ENCODE results near the gene PCDHA9.
"Not testable (repeated sequence)": the region's sequence is repeated elsewhere in the genome, so short reads cannot be mapped to it uniquely, and the experiment has no call there.

The PCDHA9 gene

DNA sequence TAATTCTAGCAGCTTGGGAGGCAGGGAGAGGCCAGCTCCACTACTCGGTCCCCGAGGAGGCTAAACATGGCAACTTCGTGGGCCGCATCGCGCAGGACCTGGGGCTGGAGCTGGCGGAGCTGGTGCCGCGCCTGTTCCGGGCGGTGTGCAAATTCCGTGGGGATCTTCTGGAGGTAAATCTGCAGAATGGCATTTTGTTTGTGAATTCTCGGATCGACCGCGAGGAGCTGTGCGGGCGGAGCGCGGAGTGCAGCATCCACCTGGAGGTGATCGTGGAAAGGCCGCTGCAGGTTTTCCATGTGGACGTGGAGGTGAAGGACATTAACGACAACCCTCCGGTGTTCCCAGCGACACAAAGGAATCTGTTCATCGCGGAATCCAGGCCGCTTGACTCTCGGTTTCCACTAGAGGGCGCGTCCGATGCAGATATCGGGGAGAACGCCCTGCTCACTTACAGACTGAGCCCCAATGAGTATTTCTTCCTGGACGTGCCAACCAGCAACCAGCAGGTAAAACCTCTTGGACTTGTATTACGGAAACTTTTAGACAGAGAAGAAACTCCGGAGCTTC is 13.7 kb upstream of the PCDHA9 start:
- DNase-seq (ENCODE audit: low read depth, low spot score) = not testable (repeated sequence)

DNA sequence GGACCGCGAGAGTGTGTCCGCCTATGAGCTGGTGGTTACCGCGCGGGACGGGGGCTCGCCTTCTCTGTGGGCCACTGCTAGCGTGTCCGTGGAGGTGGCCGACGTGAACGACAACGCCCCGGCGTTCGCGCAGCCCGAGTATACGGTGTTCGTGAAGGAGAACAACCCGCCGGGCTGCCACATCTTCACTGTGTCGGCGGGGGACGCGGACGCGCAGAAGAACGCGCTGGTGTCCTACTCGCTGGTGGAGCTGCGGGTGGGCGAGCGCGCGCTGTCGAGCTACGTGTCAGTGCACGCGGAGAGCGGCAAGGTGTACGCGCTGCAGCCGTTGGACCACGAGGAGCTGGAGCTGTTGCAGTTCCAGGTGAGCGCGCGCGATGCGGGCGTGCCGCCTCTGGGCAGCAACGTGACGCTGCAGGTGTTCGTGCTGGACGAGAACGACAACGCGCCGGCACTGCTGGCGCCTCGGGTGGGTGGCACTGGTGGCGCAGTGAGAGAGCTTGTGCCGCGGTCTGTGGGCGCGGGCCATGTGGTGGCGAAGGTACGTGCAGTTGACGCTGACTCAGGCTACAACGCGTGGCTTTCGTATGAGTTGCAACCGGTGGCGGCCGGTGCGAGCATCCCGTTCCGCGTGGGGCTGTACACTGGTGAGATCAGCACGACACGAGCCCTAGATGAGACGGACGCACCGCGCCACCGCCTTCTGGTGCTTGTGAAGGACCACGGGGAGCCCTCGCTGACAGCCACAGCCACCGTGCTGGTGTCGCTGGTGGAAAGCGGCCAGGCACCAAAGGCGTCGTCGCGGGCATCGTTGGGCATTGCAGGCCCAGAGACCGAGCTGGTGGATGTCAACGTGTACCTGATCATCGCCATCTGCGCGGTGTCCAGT is 12.3 kb upstream of the PCDHA9 start:
- no peak for DNase-seq (ENCODE audit: low read depth, low spot score)

DNA sequence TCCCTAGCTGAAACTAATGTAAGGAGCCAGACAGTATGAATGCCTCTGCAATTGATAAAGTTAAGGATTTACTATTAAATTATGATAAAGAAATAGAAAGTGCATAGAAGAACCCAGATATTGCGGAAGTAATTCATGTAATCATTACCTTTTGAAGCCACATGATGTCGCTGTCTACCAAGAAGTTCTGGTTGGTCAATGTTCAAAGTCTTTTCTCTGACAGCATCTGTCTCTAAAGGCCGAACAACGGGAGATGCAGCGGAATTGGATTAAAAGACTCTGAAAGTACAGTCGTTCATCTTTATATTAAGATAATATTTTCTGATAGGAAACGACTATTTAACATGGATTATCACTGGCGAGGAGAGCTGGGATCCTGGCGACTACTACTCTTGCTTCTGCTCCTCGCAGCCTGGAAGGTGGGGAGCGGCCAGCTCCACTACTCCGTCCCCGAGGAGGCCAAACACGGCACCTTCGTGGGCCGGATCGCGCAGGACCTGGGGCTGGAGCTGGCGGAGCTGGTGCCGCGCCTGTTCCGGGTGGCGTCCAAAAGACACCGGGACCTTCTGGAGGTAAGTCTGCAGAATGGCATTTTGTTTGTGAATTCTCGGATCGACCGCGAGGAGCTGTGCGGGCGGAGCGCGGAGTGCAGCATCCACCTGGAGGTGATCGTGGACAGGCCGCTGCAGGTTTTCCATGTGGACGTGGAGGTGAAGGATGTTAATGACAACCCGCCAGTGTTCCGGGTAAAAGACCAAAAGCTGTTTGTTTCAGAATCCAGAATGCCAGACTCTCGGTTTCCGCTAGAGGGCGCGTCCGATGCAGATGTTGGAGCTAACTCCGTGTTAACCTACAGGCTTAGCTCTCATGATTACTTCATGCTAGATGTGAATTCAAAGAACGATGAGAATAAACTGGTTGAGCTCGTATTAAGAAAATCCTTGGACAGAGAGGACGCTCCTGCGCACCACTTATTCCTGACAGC is 6.9 kb upstream of the PCDHA9 start, which contains the start of gene PCDHA8:
Gene PCDHA8, plus strand, starts transcription at position 210 of the 985 bp plus-strand sequence. Its CDS starts 135 bp downstream, at position 345.
- no peak for DNase-seq (ENCODE audit: low read depth, low spot score)

DNA sequence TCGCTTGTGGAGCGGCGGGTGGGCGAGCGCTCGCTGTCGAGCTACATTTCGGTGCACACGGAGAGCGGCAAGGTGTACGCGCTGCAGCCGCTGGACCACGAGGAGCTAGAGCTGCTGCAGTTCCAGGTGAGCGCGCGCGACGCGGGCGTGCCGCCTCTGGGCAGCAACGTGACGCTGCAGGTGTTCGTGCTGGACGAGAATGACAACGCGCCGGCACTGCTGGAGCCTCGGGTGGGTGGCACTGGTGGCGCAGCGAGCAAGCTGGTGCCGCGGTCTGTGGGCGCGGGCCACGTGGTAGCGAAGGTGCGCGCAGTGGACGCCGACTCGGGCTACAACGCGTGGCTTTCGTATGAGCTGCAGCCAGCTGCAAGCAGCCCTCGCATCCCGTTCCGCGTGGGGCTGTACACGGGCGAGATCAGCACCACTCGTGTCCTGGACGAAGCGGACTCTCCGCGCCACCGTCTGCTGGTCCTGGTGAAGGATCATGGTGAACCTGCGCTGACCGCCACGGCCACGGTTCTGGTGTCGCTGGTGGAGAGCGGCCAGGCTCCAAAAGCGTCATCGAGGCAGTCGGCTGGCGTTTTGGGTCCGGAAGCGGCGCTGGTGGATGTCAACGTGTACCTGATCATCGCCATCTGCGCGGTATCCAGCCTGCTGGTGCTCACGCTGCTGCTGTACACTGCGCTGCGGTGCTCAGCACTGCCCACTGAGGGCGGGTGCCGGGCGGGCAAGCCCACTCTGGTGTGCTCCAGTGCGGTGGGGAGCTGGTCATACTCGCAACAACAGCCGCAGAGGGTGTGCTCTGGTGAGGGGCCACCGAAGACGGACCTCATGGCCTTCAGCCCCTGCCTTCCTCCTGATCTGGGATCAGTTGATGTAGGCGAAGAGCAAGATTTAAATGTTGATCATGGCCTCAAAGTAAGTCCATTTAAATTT is 5.1 kb upstream of the PCDHA9 start:
- DNase-seq (ENCODE audit: low read depth, low spot score) = no peak

DNA sequence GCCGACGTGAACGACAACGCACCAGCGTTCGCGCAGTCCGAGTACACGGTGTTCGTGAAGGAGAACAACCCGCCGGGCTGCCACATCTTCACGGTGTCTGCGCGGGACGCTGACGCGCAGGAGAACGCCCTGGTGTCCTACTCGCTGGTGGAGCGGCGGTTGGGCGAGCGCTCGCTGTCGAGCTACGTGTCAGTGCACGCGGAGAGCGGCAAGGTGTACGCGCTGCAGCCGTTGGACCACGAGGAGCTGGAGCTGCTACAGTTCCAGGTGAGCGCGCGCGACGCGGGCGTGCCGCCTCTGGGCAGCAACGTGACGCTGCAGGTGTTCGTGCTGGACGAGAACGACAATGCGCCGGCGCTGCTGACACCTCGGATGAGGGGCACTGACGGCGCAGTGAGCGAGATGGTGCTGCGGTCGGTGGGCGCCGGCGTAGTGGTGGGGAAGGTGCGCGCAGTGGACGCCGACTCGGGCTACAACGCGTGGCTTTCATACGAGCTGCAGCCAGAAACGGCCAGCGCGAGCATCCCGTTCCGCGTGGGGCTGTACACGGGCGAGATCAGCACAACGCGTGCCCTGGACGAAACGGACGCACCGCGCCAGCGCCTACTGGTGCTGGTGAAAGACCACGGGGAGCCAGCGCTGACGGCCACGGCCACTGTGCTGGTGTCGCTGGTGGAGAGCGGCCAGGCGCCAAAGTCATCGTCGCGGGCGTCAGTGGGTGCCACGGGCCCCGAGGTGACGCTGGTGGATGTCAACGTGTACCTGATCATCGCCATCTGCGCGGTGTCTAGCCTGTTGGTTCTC is 1.9 kb downstream of the PCDHA9 start:
- not testable (repeated sequence) for DNase-seq (ENCODE audit: low read depth, low spot score)

DNA sequence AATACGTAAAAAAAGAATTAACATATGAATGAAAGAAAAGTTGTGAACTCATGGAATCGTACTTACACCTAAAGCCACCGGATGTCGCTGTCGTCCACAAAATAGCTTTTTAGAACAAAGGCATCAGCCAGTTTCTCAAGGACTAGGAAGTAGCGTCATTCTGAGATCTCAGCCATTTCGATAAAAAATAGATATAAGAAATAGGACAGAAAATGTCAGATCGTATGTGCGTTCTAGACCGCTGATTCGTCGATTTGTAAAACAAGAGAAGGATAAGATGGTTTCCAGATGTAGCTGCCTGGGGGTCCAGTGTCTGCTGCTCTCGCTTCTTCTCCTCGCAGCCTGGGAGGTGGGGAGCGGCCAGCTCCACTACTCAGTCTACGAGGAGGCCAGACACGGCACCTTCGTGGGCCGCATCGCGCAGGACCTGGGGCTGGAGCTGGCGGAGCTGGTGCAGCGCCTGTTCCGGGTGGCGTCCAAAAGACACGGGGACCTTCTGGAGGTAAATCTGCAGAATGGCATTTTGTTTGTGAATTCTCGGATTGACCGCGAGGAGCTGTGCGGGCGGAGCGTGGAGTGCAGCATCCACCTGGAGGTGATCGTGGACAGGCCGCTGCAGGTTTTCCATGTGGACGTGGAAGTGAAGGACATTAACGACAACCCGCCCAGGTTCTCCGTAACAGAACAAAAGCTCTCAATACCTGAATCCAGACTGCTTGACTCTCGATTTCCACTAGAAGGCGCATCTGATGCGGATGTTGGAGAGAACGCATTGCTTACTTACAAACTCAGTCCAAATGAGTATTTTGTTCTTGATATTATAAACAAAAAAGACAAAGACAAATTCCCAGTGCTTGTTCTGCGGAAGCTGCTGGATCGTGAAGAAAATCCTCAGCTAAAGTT is 7.8 kb downstream of the PCDHA9 start, which contains the start of gene PCDHA10:
Gene PCDHA10, plus strand, starts transcription at position 126 of the 903 bp plus-strand sequence. Its CDS starts 152 bp downstream, at position 278.
- DNase-seq (ENCODE audit: low read depth, low spot score) = peak; percentile 15

DNA sequence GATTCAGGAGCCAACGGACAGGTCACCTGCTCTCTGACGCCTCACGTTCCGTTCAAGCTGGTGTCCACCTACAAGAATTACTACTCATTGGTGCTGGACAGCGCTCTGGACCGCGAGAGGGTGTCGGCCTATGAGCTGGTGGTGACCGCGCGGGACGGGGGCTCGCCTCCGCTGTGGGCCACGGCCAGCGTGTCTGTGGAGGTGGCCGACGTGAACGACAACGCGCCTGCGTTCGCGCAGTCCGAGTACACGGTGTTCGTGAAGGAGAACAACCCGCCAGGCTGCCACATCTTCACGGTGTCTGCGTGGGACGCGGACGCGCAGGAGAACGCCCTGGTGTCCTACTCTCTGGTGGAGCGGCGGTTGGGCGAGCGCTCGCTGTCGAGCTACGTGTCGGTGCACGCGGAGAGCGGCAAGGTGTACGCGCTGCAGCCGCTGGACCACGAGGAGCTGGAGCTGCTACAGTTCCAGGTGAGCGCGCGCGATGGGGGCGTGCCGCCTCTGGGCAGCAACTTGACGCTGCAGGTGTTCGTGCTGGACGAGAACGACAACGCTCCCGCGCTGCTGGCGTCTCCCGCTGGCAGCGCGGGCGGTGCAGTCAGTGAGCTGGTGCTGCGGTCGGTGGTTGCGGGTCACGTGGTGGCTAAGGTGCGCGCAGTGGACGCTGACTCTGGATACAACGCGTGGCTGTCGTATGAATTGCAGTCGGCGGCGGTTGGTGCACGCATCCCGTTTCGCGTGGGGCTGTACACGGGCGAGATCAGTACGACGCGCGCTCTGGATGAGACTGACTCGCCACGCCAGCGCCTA is 9.2 kb downstream of the PCDHA9 start:
- DNase-seq (ENCODE audit: low read depth, low spot score) = no peak

DNA sequence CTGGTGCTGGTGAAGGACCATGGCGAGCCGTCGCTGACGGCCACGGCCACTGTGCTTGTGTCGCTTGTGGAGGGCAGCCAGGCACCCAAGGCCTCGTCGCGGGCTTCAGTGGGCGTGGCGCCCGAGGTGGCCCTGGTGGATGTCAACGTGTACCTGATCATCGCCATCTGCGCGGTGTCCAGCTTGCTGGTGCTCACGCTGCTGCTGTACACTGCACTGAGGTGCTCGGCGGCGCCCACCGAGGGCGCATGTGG is 9.7 kb downstream of the PCDHA9 start:
- no peak for DNase-seq (ENCODE audit: low read depth, low spot score)

DNA sequence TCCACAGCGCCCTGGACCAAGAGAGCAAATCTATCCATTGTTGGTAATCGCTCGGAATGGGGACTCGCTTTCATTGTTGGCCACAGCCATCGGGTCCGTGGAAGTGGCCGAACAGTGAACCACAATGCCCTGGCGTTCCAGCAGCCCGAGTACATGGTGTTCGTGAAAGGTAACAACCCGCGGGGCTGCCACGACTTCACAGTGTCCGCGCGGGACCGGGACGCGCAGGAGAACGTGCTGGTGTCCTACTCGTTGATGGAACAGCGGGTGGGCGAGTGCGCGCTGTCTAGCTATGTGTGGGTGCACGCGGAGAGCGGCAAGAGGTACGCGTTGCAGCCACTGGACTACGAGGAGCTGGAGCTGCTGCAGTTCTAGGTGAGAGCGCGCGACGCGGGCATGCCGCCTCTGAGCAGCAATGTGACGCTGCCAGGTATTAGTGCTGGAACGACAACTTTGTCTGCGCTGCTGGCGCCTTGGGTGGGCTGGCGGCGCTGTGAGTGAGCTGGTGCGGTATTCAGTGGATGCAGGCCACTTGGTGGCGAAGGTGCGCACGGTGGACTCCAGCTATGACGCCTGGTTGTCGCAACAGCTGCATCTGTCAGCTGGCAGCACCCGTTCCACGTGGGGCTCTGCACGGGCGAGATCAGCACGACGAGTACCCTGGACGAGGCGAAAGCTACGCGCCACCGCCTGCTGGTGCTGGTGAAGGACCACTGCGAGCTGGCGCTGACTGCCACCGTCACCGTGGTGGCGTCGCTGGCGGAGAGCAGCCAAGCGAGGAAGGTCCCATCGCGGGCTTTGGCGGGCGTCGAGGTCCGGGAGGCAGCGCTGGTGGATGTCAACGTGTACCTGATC is 14.5 kb downstream of the PCDHA9 start:
- no peak for DNase-seq (ENCODE audit: low read depth, low spot score)

DNA sequence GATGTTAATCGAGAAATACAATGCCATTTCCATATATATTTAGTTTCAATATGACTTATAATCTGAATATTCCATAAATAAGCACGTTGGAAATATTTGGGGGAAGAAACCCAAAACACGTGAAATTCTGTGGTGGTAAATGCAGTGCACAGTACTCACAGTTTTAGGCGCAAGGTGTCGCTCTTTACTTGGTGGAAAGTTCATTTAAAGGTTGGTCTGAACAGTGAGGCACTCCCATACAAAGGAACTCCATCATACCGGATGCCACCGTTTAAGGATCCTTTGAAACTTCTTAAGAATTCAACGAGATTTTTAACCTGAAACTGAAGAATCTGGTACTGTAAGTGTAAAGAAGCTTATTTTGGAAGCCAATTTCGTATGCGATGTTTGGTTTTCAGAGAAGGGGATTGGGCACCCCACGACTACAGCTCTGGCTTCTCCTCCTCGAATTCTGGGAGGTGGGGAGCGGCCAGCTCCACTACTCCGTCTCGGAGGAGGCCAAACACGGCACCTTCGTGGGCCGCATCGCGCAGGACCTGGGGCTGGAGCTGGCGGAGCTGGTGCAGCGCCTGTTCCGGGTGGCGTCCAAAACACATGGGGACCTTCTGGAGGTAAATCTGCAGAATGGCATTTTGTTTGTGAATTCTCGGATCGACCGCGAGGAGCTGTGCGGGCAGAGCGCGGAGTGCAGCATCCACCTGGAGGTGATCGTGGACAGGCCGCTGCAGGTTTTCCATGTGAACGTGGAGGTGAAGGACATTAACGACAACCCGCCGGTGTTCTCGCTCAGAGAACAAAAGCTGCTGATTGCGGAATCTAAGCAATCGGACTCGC is 20.8 kb downstream of the PCDHA9 start, which contains the start of gene PCDHA11:
Gene PCDHA11, plus strand, starts transcription at position 237 of the 834 bp plus-strand sequence. Its CDS starts 147 bp downstream, at position 384.
- DNase-seq (ENCODE audit: low read depth, low spot score) = peak; percentile 10

DNA sequence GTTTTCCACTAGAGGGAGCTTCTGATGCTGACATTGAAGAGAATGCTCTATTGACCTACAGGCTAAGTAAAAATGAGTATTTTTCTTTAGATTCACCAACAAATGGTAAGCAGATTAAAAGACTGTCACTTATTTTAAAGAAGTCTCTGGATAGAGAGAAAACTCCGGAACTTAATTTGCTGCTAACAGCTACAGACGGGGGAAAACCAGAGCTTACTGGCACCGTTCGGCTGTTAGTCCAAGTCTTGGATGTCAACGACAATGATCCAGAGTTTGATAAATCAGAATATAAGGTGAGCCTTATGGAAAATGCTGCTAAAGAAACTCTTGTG is 21.3 kb downstream of the PCDHA9 start:
- DNase-seq (ENCODE audit: low read depth, low spot score) = no peak

DNA sequence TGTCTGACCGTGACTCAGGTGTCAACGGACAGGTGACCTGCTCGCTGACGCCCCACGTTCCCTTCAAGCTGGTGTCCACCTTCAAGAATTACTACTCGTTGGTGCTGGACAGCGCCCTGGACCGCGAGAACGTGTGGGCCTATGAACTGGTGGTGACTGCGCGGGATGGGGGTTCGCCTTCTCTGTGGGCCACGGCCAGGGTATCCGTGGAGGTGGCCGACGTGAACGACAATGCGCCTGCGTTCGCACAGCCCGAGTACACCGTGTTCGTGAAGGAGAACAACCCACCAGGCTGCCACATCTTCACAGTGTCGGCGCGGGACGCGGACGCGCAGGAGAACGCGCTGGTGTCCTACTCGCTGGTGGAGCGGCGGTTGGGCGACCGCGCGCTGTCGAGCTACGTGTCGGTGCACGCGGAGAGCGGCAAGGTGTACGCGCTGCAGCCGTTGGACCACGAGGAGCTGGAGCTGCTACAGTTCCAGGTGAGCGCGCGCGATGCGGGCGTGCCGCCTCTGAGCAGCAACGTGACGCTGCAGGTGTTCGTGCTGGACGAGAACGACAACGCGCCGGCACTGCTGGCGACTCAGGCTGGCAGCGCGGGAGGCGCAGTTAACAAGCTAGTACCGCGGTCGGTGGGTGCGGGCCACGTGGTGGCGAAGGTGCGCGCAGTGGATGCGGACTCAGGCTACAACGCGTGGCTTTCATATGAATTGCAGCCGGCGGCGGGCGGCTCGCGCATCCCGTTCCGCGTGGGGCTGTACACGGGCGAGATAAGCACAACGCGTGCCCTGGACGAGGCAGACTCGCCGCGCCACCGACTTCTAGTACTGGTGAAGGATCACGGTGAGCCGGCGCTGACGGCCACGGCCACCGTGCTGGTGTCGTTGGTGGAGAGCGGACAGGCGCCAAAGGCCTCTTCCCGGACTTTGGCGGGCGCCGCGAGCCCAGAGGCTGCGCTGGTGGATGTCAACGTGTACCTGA is 22.3 kb downstream of the PCDHA9 start:
- no peak for DNase-seq (ENCODE audit: low read depth, low spot score)

DNA sequence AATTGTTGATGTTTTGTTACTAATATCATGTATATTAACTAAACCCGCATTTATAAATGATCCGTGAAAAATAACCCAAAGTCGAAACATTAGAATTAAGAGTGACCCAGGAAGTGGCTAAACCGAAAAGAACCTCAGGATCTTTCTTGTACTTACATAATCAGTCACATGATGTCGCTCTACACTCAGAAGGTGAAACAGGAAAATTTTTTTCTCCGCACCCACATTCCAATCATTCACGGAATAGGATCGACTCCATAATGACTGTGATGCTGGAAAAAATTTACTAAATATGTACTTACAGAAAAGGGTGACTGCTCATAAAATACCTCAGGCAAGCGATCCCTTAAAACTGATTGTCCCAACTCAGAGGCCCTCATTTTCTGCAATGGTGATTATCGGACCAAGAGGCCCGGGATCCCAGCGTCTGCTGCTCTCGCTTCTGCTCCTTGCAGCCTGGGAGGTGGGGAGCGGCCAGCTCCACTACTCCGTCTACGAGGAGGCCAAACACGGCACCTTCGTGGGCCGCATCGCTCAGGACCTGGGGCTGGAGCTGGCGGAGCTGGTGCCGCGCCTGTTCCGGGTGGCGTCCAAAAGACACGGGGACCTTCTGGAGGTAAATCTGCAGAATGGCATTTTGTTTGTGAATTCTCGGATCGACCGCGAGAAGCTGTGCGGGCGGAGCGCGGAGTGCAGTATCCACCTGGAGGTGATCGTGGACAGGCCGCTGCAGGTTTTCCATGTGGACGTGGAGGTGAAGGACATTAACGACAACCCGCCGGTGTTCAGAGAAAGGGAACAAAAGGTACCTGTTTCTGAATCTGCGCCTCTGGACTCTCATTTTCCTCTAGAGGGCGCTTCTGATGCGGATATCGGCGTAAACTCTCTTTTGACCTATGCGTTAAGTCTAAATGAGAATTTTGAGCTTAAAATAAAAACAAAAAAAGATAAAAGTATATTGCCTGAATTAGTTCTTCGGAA is 27.2 kb downstream of the PCDHA9 start, which contains the start of gene PCDHA12:
Gene PCDHA12, plus strand, starts transcription at position 224 of the 981 bp plus-strand sequence. Its CDS starts 165 bp downstream, at position 389.
- no peak for DNase-seq (ENCODE audit: low read depth, low spot score)
